Liver (tissue), 9 donors: ENCODE data around the gene ASAP2. TPM values are rescaled to one million over a fixed set of nuclear protein-coding genes. Genes with fewer than 3 reads are reported as not detected.

ENCODE experiments used
- DNase-seq: peaks from one replicate; pipeline ENCODE4 v3.0.0-alpha.2; 2017; ENCODE audit warnings: low spot score
- H3K27ac ChIP-seq, 2 donors: one replicate each; pipeline ENCODE4 v1.7.0; 2013; ENCODE audit warnings: inconsistent platforms in 2 of 2, low read length in 2 of 2, control low read depth in 1 of 2, low read depth in 1 of 2, mild to moderate bottlenecking in 1 of 2
- H3K27me3 ChIP-seq, 4 donors: one replicate each; pipeline versions ENCODE4 v1.6.1 to v1.7.0; 2013; ENCODE audit warnings: low read length in 3 of 4, inconsistent platforms in 1 of 4, mild to moderate bottlenecking in 1 of 4, moderate library complexity in 1 of 4; ENCODE audit not compliant: control insufficient read depth in 4 of 4, insufficient read depth in 4 of 4
- H3K36me3 ChIP-seq, 4 donors: one replicate each; pipeline versions ENCODE4 v1.6.1 to v1.7.0; 2013; ENCODE audit warnings: low read length in 3 of 4, mild to moderate bottlenecking in 3 of 4, low read depth in 1 of 4, moderate library complexity in 1 of 4; ENCODE audit not compliant: control insufficient read depth in 4 of 4, insufficient read depth in 3 of 4
- H3K4me1 ChIP-seq, 4 donors: one replicate each; pipeline versions ENCODE4 v1.6.1 to v1.7.0; 2013; ENCODE audit warnings: low read length in 3 of 4, mild to moderate bottlenecking in 3 of 4, moderate library complexity in 1 of 4; ENCODE audit not compliant: control insufficient read depth in 4 of 4, insufficient read depth in 4 of 4
- H3K4me3 ChIP-seq, 3 donors: one replicate each; pipeline versions ENCODE4 v1.6.1 to v1.7.0; 2013; ENCODE audit warnings: low read length in 3 of 3, control low read depth in 1 of 3, low read depth in 1 of 3, mild to moderate bottlenecking in 1 of 3
- H3K9ac ChIP-seq, 2 donors: one replicate each; pipeline ENCODE4 v1.7.0; 2013; ENCODE audit warnings: low read length in 2 of 2, mild to moderate bottlenecking in 2 of 2, moderate library complexity in 2 of 2, control low read depth in 1 of 2, low read depth in 1 of 2
- H3K9me3 ChIP-seq, 4 donors: one replicate each; pipeline versions ENCODE4 v1.6.1 to v1.7.0; 2013; ENCODE audit warnings: low read length in 3 of 4; ENCODE audit not compliant: control insufficient read depth in 4 of 4
- ATF3 ChIP-seq: IDR thresholded peaks from 2 replicates; pipeline ENCODE4 v1.6.1; 2016; ENCODE audit warnings: antibody characterized with exemption
- CTCF ChIP-seq: fragments of 150-350 bp; IDR thresholded peaks from 2 replicates; pipeline ENCODE4 v1.5.1; 2017; ENCODE audit warnings: improper control_type of control experiment, low read depth, low read length; ENCODE audit not compliant: missing input control
- FOXA1 ChIP-seq: IDR thresholded peaks from 2 replicates; pipeline ENCODE4 v1.6.1; 2016; ENCODE audit warnings: antibody characterized with exemption
- FOXA2 ChIP-seq: IDR thresholded peaks from 2 replicates; pipeline ENCODE4 v1.6.1; 2016; ENCODE audit warnings: antibody characterized with exemption
- GABPA ChIP-seq, 2 donors: IDR thresholded peaks in 1 of 2; conservative IDR thresholded peaks in 1 of 2; 2 replicates each; pipeline ENCODE4 v1.6.1; 2016; ENCODE audit warnings: antibody characterized with exemption in 2 of 2, mild to moderate bottlenecking in 1 of 2, moderate library complexity in 1 of 2
- HNF4A ChIP-seq, 2 donors: conservative IDR thresholded peaks; 2 replicates each; pipeline ENCODE4 v1.6.1; 2016; ENCODE audit warnings: antibody characterized with exemption in 2 of 2, mild to moderate bottlenecking in 2 of 2
- HNF4G ChIP-seq: IDR thresholded peaks from 2 replicates; pipeline ENCODE4 v1.6.1; 2016; ENCODE audit warnings: antibody characterized with exemption
- JUND ChIP-seq, 2 donors: IDR thresholded peaks; 2 replicates each; pipeline ENCODE4 v1.6.1; 2016; ENCODE audit warnings: antibody characterized with exemption in 2 of 2
- MAX ChIP-seq: IDR thresholded peaks from 2 replicates; pipeline ENCODE4 v1.6.1; 2016; ENCODE audit warnings: antibody characterized with exemption
- NR2F2 ChIP-seq: IDR thresholded peaks from 2 replicates; pipeline ENCODE4 v1.6.1; 2016; ENCODE audit warnings: antibody characterized with exemption
- RAD21 ChIP-seq, 2 donors: IDR thresholded peaks; 2 replicates each; pipeline ENCODE4 v1.6.1; 2016; ENCODE audit warnings: antibody characterized with exemption in 2 of 2, mild to moderate bottlenecking in 2 of 2
- REST ChIP-seq: IDR thresholded peaks from 2 replicates; pipeline ENCODE4 v1.6.1; 2016; ENCODE audit warnings: antibody characterized with exemption, mild to moderate bottlenecking
- RXRA ChIP-seq, 2 donors: IDR thresholded peaks; 2 replicates each; pipeline ENCODE4 v1.6.1; 2017 to 2018; ENCODE audit warnings: antibody characterized with exemption in 2 of 2, mild to moderate bottlenecking in 1 of 2
- TAF1 ChIP-seq: conservative IDR thresholded peaks from 2 replicates; pipeline ENCODE4 v1.6.1; 2016; ENCODE audit warnings: antibody characterized with exemption, mild to moderate bottlenecking
- YY1 ChIP-seq: IDR thresholded peaks from 2 replicates; pipeline ENCODE4 v1.6.1; 2016; ENCODE audit warnings: antibody characterized with exemption, mild to moderate bottlenecking
- WGBS: extraction: QIAGEN DNeasy Blood & Tissue Kit; methylation state at CpG from one replicate; pipeline ENCODE4 v1.1.7; 2013; 5-methylcytosine and 5-hydroxymethylcytosine counted together
- polyA plus RNA-seq, 2 donors: library from polyadenylated mRNA; stranded (reverse) in 1 of 2; unstranded in 1 of 2; fragments of 200-250 nt in 1 of 2; fragments of >200 nt in 1 of 2; fragmentation: Nextera tagmentation in 1 of 2; extraction: Ambion mirVana in 1 of 2; gene quantifications; one replicate each; pipeline versions ENCODE4 v1.2.1 to v1.2.3, GENCODE V29; 2013 to 2015
- total RNA-seq, 2 donors: library from RNA; depleted of rRNA; stranded (reverse); fragments of >200 nt; gene quantifications; one replicate each; pipeline ENCODE4 v1.2.3, GENCODE V29; 2014
- donor health status: healthy.
- donor health status: healthy.
- donor health status: healthy.
- donor health status: healthy.
- donor health status: healthy.

The ASAP2 gene
- total and polyA plus RNA-seq, 4 donors: 0.36 to 5.9 (median 2.6) TPM

- no peak for TF ChIP-seq CTCF
Measured at GRCh38 chr2:9258501-9258900, 51.9 kb downstream of the ASAP2 start (continued).

- DNase-seq: no peak
- no peak overlapping the region for H3K4me3 ChIP-seq
- no peaks in the 10 kb centered on the region for H3K27me3 ChIP-seq
- no peaks in the 10 kb centered on the region for H3K36me3 ChIP-seq
- H3K27ac ChIP-seq: peak overlapping the region in 1 of 2 donors; percentile 31
- H3K9me3 ChIP-seq: no peaks in the 10 kb centered on the region
- no peak overlapping the region for H3K9ac ChIP-seq
- TF ChIP-seq NR2F2 (peak; percentile 34), ATF3 (no peak), GABPA (IDR thresholded peaks at IDR 0.05 in 1 of 2, conservative IDR thresholded peaks at IDR 0.05 in 1 of 2) (no peak)
- peaks cover 0 to 9% (median 1%) of the 10 kb centered on the region in 4 donors for H3K4me1 ChIP-seq
- WGBS: 77% methylated on average over 12 of the region's 12 CpGs
Measured at GRCh38 chr2:9258953-9259399, 52.4 kb downstream of the ASAP2 start.

GRCh38 chr2:9260464-9260918, 53.9 kb downstream of the ASAP2 start:
- WGBS: 77% methylated on average over 6 of the region's 6 CpGs
- DNase-seq: no peak
- Histone ChIP-seq H3K9me3 (no peaks in the 10 kb centered on the region), H3K27me3 (no peaks in the 10 kb centered on the region), H3K36me3 (no peaks in the 10 kb centered on the region), H3K9ac (no peak overlapping the region), H3K4me1 (peaks cover 0 to 9% (median 1%) of the 10 kb centered on the region in 4 donors), H3K27ac (peak overlapping the region in 1 of 2 donors; percentile 19), H3K4me3 (no peak overlapping the region)
- TF ChIP-seq RAD21 (IDR thresholded peaks at IDR 0.05) (no peak), NR2F2 (peak; percentile 79), RXRA (IDR thresholded peaks at IDR 0.05) (no peak), CTCF (no peak), TAF1 (no peak)

GRCh38 chr2:9261231-9261883, 54.7 kb downstream of the ASAP2 start:
- WGBS: 76% methylated on average over 6 of the region's 6 CpGs
- TF ChIP-seq GABPA (IDR thresholded peaks at IDR 0.05 in 1 of 2, conservative IDR thresholded peaks at IDR 0.05 in 1 of 2): no peak
- no peak for TF ChIP-seq TAF1
- TF ChIP-seq HNF4G: no peak
- no peak for TF ChIP-seq NR2F2
- no peak for TF ChIP-seq RXRA (IDR thresholded peaks at IDR 0.05)
- no peak for TF ChIP-seq FOXA2
- TF ChIP-seq YY1: no peak
- TF ChIP-seq REST: no peak
- no peak for TF ChIP-seq HNF4A (conservative IDR thresholded peaks at IDR 0.05)
- TF ChIP-seq JUND (IDR thresholded peaks at IDR 0.05): no peak
- TF ChIP-seq MAX: no peak
- no peak for TF ChIP-seq FOXA1
- peaks cover 0 to 9% (median 1%) of the 10 kb centered on the region in 4 donors for H3K4me1 ChIP-seq
- H3K27me3 ChIP-seq: no peaks in the 10 kb centered on the region
- H3K4me3 ChIP-seq: no peak overlapping the region
- H3K9ac ChIP-seq: no peak overlapping the region
- peak overlapping the region in 1 of 2 donors; percentile 11 for H3K27ac ChIP-seq
- no peak for DNase-seq
- H3K9me3 ChIP-seq: no peaks in the 10 kb centered on the region
- H3K36me3 ChIP-seq: no peaks in the 10 kb centered on the region
